ENCODE data around the gene VIM.

VIM gene

GRCh38 chr10:17210361-17210760 is 17.7 kb upstream of the VIM start:
- DNase-seq, result no peak

GRCh38 chr10:17212802-17213221 is 15.2 kb upstream of the VIM start:
- DNase-seq, result peak; percentile 49

DNA sequence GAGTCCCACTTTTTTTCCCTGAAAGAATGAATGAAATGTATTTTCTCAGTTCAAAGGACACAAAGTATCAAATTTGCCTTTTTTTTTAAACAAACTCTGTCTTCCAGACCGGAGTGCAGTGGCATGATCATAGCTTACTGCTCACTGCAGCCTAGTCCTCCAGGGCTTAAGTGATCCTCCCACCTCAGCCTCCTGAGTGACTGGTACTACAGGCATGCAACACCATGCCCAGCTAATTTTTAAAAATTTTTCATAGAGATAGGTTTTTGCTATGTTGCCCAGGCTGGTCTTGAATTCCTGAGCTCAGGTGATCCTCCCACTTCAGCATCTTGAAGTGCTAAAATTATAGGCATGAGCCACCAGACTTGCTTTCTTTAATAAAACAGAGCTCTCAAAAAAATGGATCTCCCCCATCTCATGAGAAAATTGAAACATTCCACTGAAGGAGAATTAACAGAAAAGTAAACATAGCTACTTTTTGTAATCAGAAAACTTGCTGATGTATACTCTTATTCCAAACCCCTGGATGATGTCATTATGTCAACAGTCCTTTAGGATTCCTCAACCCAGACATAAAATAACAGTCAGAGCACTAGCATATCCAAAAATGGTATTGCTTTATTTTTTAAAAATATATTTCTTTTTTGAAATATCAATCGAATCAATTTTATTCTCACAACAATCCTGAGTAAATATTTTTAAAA is 14.2 kb upstream of the VIM start:
- DNase-seq, result no peak

GRCh38 chr10:17214526-17214925 is 13.5 kb upstream of the VIM start:
- no peak for DNase-seq

DNA sequence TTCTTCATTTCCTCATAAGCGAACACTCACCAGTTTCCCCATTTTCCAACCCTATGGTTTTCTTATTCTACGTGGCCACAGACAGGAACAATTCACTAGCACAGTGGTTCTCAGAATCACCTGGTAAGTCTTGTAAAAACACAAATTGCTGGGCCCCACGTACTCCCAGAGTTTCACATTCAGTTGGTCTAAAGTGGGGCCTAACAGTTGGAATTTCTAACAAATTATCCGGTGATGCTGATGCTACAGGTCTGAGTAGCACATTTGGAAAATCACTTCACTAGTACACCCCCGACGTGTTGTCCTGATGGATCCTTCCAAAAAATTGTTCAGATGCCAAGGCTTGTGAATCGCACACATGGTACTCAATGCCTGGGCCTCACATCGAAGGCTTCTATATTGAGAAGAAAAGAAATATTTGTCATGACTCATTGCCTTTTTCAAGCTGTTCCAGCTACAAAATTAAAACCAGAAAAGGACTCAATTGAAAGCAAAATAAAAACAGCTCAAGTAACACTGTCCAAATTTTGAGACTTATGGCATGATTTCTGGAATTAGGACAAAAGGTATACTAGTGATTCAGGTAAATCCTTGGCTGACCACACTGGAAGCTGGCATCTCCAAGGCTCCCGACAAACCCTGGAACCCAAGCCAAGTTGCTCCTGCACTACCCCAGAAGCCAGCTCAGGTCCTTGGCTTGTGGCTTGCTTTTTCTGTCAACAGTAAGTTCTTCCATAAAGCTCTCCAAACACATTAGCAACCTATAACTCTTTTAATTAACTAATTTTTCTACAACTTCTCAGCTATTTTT is 12.9 kb upstream of the VIM start:
- no peak for DNase-seq

DNA sequence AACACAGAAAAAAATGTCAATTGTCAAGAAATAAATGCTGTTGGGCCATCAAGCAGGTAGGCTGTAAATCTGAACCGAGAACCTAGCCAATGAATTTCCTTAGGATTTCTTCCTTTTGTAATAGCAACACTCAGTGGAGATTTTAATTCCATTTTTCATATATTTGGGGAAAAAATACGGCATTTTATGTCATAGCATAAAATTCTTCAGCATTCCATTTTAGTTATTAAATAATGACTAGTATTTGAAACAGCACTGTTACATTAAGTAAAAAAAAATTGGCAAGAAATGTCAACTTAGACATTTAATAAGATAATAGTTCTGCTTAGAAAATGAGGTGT is 12.3 kb upstream of the VIM start:
- DNase-seq, result no peak

DNA sequence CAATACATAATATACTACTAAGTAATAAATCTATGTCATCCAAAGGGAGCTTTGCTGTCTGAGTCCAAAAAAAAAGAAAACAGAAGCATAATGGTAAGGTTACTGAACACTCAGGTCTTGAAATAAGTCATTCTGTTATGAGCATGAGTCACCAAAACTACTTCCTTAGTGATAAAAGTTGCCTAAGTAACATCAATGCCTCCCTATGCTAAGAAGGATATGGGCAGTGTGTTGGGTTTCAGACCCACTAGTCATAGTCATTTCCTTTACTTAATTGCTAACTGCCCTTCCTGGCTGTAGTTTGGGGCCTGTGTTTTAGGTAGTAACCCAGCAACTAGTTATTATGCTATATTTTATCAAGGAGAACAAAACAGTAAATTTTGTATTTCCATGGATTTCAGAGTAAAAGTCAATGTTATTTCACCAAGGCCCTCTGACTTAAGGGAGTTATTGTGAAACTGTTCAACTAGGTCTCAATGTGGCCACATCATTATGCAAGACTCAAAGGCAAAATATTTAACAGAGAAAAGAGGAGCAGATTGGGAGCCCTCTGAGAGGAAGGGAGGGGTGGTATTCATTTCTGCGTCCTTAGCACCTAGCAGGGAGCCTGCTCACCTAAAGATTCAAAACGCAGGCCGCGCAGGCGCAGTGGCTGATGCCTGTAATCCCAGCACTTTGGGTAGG is 11.7 kb upstream of the VIM start:
- peak; percentile 91 for DNase-seq

GRCh38 chr10:17216901-17217395 is 11.1 kb upstream of the VIM start:
- DNase-seq, result no peak

DNA sequence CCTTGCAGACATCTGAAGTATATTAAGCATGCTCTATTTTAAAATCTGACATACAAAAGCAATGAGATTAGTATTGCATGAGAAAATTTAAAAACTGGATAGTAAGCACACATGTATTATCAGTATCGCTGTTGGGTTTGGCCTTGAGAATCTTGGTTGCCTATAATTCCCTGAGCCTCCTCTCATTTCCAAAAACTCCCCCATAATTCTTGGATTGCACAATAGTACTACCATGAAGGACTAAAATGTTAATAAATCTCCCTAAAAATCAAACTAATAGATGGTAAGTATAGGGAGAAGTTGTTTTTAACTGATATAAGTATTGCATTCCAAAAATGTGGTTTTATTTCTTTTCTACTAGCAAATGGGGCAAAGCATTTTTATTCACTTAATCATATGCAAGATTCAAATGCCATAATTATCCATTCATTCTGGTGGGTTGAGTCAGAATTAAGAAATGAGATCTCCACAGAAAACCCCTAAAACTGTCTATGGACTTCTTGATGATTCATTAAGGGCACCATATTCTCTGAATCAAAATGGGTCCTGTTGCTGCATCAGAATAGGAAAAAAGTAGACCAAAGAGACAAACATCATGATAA is 10.3 kb upstream of the VIM start:
- no peak for DNase-seq

GRCh38 chr10:17219024-17219423 is 9.0 kb upstream of the VIM start:
- DNase-seq, result no peak

DNA sequence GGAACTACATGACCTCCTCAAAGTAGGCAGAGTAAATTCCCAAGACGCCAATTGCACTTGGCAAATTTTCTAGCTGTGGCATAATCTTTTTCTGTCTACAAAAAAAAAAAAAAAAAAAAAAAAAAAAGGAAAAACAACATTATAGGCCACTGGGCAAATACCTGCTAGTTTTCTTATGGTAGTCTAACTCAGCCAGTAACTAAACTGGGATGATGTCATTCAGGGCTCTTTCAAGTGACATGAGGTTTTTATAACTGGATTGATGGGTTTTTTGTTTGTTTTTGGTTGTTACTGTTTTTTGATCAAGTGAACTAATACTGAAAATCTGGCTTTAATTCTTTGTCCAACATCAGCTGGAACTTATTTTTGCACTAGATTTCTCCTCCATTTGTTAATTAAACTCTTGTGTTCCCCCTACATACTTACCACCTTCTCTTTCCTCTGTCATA is 7.4 kb upstream of the VIM start:
- no peak for DNase-seq

DNA sequence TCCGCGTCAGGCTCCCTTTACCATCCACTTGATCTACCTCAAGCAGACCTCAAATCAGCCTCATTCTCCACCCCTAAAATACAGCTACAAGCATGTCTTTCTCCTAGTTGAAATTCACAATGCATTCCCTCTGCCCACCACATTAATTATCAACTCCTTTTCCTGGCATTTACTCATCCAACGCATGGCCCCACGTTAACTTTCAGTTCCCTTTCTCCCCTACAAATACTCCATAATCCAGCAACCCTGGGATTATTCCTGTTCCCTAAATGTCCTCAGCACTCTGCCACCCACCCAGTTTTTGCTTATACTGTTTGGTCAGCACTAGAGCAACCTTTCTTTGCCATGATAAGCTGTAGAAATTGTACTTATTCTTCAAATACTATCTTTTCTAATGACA is 5.7 kb upstream of the VIM start:
- no peak for DNase-seq

GRCh38 chr10:17225808-17226207 is 2.2 kb upstream of the VIM start:
- DNase-seq, result no peak

DNA sequence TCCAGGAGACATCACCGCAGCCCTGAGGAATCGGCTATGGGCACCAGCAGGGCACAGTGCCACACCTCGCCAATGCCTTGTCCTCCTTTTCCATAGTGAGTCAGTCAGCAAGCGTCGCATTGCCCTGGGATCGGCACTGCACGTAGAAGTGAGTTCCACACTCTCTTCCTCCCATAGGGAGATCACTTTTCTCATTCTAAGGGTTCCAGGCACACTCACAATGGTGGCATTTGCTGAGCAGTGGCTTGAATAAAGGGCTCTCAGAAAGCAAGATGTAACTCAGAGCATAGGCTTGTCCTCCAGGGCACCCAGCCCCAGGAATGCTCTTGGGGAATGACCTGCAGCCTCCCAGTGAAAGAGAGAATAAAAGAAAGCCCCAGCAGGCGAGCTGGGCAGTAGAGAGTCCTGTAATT is 1.1 kb upstream of the VIM start:
- no peak for DNase-seq

DNA sequence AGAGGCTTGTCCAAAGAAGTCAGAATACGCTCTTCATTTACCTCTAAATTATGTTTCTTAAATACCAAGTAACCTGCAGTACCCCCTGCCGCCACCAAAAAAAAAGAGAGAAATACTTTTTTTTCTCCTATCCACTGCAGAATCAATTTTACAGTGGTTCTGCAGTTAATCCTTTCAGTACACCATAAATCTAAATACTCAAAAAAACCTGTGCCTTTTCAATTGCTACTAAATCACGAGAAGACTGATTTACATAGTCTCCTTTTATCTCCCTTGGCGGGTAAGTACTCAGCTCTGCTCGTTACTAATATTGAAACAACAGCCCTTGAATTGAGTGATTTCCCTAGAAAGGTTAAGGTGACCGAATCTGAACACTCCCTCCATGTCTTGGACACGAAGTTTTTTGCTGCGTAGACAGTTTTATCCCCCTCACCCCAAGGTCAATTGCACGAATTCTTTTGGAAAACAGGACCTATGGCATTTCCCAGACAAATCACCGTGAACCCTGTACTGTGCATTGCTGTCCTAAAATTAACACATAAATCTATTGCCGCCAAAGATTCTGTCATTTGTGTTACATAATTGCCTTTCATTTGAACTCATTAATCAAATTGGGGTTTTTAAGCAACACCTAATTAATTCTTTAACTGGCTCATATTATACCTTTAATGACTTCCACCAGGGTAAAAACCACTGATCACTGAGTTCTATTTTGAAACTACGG is 512 bp upstream of the VIM start:
- peak; percentile 67 for DNase-seq

DNA sequence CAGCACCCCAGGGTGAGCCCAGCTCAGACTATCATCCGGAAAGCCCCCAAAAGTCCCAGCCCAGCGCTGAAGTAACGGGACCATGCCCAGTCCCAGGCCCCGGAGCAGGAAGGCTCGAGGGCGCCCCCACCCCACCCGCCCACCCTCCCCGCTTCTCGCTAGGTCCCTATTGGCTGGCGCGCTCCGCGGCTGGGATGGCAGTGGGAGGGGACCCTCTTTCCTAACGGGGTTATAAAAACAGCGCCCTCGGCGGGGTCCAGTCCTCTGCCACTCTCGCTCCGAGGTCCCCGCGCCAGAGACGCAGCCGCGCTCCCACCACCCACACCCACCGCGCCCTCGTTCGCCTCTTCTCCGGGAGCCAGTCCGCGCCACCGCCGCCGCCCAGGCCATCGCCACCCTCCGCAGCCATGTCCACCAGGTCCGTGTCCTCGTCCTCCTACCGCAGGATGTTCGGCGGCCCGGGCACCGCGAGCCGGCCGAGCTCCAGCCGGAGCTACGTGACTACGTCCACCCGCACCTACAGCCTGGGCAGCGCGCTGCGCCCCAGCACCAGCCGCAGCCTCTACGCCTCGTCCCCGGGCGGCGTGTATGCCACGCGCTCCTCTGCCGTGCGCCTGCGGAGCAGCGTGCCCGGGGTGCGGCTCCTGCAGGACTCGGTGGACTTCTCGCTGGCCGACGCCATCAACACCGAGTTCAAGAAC is 1.1 kb downstream of the VIM start:
- DNase-seq, result peak; percentile 63

DNA sequence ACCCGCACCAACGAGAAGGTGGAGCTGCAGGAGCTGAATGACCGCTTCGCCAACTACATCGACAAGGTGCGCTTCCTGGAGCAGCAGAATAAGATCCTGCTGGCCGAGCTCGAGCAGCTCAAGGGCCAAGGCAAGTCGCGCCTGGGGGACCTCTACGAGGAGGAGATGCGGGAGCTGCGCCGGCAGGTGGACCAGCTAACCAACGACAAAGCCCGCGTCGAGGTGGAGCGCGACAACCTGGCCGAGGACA is 1.6 kb downstream of the VIM start:
- DNase-seq, result no peak

DNA sequence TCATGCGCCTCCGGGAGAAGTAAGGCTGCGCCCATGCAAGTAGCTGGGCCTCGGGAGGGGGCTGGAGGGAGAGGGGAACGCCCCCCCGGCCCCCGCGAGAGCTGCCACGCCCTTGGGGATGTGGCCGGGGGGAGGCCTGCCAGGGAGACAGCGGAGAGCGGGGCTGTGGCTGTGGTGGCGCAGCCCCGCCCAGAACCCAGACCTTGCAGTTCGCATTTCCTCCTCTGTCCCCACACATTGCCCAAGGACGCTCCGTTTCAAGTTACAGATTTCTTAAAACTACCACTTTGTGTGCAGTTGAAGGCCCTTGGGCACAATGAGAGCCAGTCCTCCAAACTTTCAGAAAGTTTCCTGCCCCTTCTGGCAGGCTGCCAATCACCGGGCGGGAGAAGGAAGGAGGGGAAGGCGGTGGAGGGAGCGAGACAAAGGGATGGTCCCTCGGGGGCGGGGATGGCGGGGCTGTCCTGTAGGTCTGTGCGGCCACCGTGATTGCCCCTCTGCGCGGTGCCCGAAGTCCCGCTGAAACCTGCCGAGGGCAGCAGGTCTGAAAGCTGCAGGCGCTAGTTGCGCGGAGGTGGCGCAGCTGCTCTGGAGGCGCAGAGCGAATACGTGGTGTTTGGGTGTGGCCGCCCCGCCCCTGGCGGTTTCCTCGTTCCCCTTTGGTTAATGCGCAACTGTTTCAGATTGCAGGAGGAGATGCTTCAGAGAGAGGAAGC is 2.1 kb downstream of the VIM start:
- peak; percentile 93 for DNase-seq

DNA sequence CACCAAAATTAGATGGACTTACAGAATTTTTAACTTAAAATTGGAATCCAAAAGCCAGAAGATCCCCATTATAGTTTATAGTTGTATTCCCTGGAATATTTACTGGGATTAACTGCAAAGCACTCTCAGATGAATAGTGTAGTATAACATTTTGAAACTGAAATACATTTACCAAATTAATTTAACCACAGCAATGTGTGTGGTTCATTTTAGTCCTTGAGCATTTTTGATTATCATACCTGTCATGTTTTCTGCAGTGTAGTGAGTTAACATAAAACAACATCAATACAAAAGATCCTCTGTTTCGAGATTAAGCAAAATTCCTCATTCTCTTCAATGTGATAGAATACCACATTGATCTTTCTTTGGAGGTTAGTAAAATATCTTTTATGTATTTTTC is 3.7 kb downstream of the VIM start:
- DNase-seq, result no peak

DNA sequence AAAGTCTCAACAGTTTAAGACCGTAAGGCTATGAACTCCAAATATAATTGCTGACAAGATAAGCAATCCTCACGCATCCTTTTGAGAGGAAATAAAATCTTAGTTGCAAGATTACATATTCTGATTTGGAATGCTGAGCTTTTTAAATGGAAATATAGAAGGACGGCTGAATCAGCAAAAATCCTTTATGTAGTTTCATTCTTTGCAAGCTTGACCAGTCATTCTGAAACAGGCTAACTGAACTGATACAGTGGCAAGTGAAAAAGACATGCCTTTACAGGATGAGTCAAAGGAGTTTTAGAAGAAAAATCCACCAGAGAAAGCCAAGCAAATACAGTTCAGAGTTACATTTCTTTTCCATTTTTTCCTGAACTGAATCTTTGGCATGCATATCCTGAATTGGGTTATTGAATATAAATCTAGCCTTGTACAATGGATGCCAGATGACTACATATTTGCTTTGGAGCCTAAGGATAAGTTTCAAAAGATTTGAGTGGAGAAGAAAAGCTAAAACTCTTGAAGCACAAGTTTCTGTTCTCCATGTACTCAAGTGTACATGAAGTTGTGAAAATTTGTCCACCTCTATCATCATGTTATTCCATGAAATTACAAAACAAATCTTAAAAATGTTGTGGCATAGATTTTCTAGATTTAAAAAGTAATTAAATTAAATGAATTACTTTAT is 4.4 kb downstream of the VIM start:
- no peak for DNase-seq

Measured in OCI-M1 (cell line).